Spleen (tissue), 11 donors: Measurements from ENCODE around the gene TTC23. TPM values are rescaled to one million over a fixed set of nuclear protein-coding genes. Genes with fewer than 3 reads are reported as not detected.

Experiments
- DNase-seq: peaks from one replicate; pipeline ENCODE4 v3.0.0-alpha.2; 2020
- H3K27ac ChIP-seq, 8 donors: fragments of 200-600 bp; sonication (generic) in 7 of 8; 1 replicate in 4 of 8; 2 replicates in 4 of 8; pipeline versions ENCODE4 v1.5.0 to v1.8.0; 2016 to 2021; ENCODE audit warnings: inconsistent platforms in 4 of 8, mild to moderate bottlenecking in 4 of 8, moderate library complexity in 1 of 8
- H3K27me3 ChIP-seq, 7 donors: fragments of 200-600 bp; sonication (generic) in 6 of 7; replicated peaks in 1 of 7; 1 replicate in 4 of 7; 2 replicates in 3 of 7; pipeline versions ENCODE4 v1.5.0 to v1.8.0; 2016 to 2021; ENCODE audit warnings: inconsistent platforms in 3 of 7, mild to moderate bottlenecking in 1 of 7
- H3K36me3 ChIP-seq, 6 donors: fragments of 200-600 bp; sonication (generic) in 5 of 6; 1 replicate in 4 of 6; 2 replicates in 2 of 6; pipeline versions ENCODE4 v1.5.0 to v1.8.0; 2016 to 2021; ENCODE audit warnings: inconsistent platforms in 2 of 6
- H3K4me1 ChIP-seq, 6 donors: fragments of 200-600 bp; sonication (generic) in 5 of 6; 1 replicate in 3 of 6; 2 replicates in 3 of 6; pipeline versions ENCODE4 v1.5.0 to v1.8.0; 2016 to 2021; ENCODE audit warnings: inconsistent platforms in 3 of 6
- H3K4me3 ChIP-seq, 8 donors: fragments of 200-600 bp; sonication (generic) in 7 of 8; 1 replicate in 4 of 8; 2 replicates in 4 of 8; pipeline versions ENCODE4 v1.5.0 to v1.8.0; 2016 to 2021; ENCODE audit warnings: inconsistent platforms in 4 of 8, mild to moderate bottlenecking in 4 of 8, moderate library complexity in 2 of 8
- H3K9me3 ChIP-seq, 8 donors: fragments of 200-600 bp; sonication (generic) in 7 of 8; 1 replicate in 4 of 8; 2 replicates in 4 of 8; pipeline versions ENCODE4 v1.5.0 to v1.8.0; 2016 to 2021; ENCODE audit warnings: inconsistent platforms in 4 of 8
- CTCF ChIP-seq, 11 experiments: fragments of 200-600 bp in 7 of 11; fragments of 450-650 bp in 4 of 11; sonication (generic) in 4 of 11; IDR thresholded peaks in 8 of 11; conservative IDR thresholded peaks in 3 of 11; 1 replicate in 7 of 11; 2 replicates in 4 of 11; pipeline versions ENCODE4 v1.4.0 to v1.8.0; 2016 to 2021; ENCODE audit warnings: antibody characterized with exemption in 11 of 11, inconsistent platforms in 4 of 11, mild to moderate bottlenecking in 1 of 11
- POLR2A ChIP-seq, 3 donors: fragments of 450-650 bp; IDR thresholded peaks; one replicate each; pipeline ENCODE4 v1.5.1; 2017; ENCODE audit warnings: antibody characterized with exemption in 3 of 3, mild to moderate bottlenecking in 1 of 3
- POLR2AphosphoS5 ChIP-seq, 3 donors: sonication (generic); formaldehyde crosslinking; IDR thresholded peaks; one replicate each; pipeline ENCODE4 v1.5.1; 2017; ENCODE audit warnings: antibody characterized with exemption in 3 of 3
- WGBS, 5 donors: extraction: QIAGEN DNeasy Blood & Tissue Kit in 3 of 5; methylation state at CpG; one replicate each; pipeline versions ENCODE4 v1.1.5 to v1.1.7; 2013 to 2018; 5-methylcytosine and 5-hydroxymethylcytosine counted together
- intact Hi-C: fragments of 100-400 bp; cut with DNase I; formaldehyde crosslinking; loops from one replicate; pipeline ENCODE4 v1.15.0; 2023; ENCODE audit warnings: low total_unique reads
- polyA plus RNA-seq, 3 donors: library from polyadenylated mRNA; stranded (reverse); fragments of 200-250 nt; gene quantifications; one replicate each; pipeline ENCODE4 v1.2.1, GENCODE V29; 2013
- total RNA-seq, 7 donors: library from RNA; depleted of rRNA in 3 of 7; stranded (reverse); fragments of >200 nt in 3 of 7; fragmentation: NEBNext Ultra II Directional in 4 of 7; extraction: Animal tissue kit (Norgen Biotek cat#: 25700) in 4 of 7; gene quantifications; one replicate each; pipeline versions ENCODE4 v1.1.0 to v1.2.1, GENCODE V29; 2016 to 2021
- donor health status: healthy with polysubstance abuse.
- donor health status: DM: no; HTN: no; CAD: no; lungs with moderate emphysema.
- donor health status: DM: no; HTN: no; CAD: no.
- donor health status: Bipolar disorder and iron deficiency.
- donor health status: healthy.
- donor health status: DM: no; HTN: no; CAD: no.
- donor health status: DM: yes; HTN: yes; CAD: no.

The TTC23 gene
- total and polyA plus RNA-seq, 10 donors: 3.6 to 17.0 (median 12.0) TPM

GRCh38 chr15:99105514-99106341, 143.7 kb downstream of the TTC23 start:
- intact Hi-C loops: loop anchor here (2.0 kb wide), 1 partner anchor 107 kb away; no protein-coding TSS in a partner anchor
- H3K27me3 ChIP-seq: peaks cover 0 to 81% (median 46%) of the 10 kb centered on the region in 7 donors
- H3K27ac ChIP-seq: peak overlapping the region in 3 of 8 donors; percentile 27 to 68 (median 60)
- H3K4me3 ChIP-seq: peak overlapping the region; percentile 16 to 77 (median 50)
- peak; percentile 82 for DNase-seq
- H3K9me3 ChIP-seq: no peaks in the 10 kb centered on the region
- TF ChIP-seq CTCF (IDR thresholded peaks at IDR 0.05 in 8 of 11, conservative IDR thresholded peaks at IDR 0.05 in 3 of 11) (no peak), POLR2AphosphoS5 (IDR thresholded peaks at IDR 0.05) (no peak), POLR2A (IDR thresholded peaks at IDR 0.05) (no peak)
- peaks cover 5 to 43% (median 28%) of the 10 kb centered on the region in 6 donors for H3K4me1 ChIP-seq
- 2 to 7% (median 4%) methylated on average over 54 to 116 of the region's 116 CpGs for WGBS, 5 donors
- H3K36me3 ChIP-seq: no peaks in the 10 kb centered on the region

- Histone ChIP-seq H3K27ac (peak within 1 kb of the TSS in 3 of 8 donors; percentile 51 to 68 (median 60)), H3K36me3 (no peaks in the 10 kb centered on the region), H3K9me3 (no peaks in the 10 kb centered on the region), H3K4me3 (peak within 1 kb of the TSS; percentile 21 to 77 (median 50)), H3K4me1 (peaks cover 9 to 50% (median 35%) of the 10 kb centered on the region in 6 donors), H3K27me3 (peaks cover 0 to 89% (median 54%) of the 10 kb centered on the region in 7 donors)
- WGBS, 5 donors: 1 to 3% (median 1%) methylated on average over 39 to 91 of the region's 91 CpGs
- TF ChIP-seq CTCF (IDR thresholded peaks at IDR 0.05 in 8 of 11, conservative IDR thresholded peaks at IDR 0.05 in 3 of 11) (peak in 10 of 11 experiments; percentile 11 to 83 (median 71)), POLR2AphosphoS5 (IDR thresholded peaks at IDR 0.05) (peak; percentile 44 to 59 (median 45)), POLR2A (IDR thresholded peaks at IDR 0.05) (no peak)
- intact Hi-C loops: no loop called here
- DNase-seq: peak; percentile 86
Measured at GRCh38 chr15:99104788-99105513, 144.4 kb downstream of the TTC23 start, which contains the start of gene SYNM. Gene SYNM (plus strand): TSS chr15:99105080. CDS start chr15:99105200, 120 bp downstream.

GRCh38 chr15:99103279-99103678, 146.1 kb downstream of the TTC23 start:
- intact Hi-C loops: no loop called here
- Histone ChIP-seq H3K27me3 (peaks cover 0 to 99% (median 61%) of the 10 kb centered on the region in 7 donors), H3K9me3 (no peaks in the 10 kb centered on the region), H3K4me1 (peaks cover 9 to 49% (median 35%) of the 10 kb centered on the region in 6 donors), H3K4me3 (no peak overlapping the region), H3K36me3 (no peaks in the 10 kb centered on the region), H3K27ac (no peak overlapping the region)
- TF ChIP-seq CTCF (IDR thresholded peaks at IDR 0.05 in 8 of 11, conservative IDR thresholded peaks at IDR 0.05 in 3 of 11): no peak
- no peak for TF ChIP-seq POLR2A (IDR thresholded peaks at IDR 0.05)
- TF ChIP-seq POLR2AphosphoS5 (IDR thresholded peaks at IDR 0.05): no peak
- DNase-seq: peak; percentile 56
- WGBS, 5 donors: 61 to 94% (median 72%) methylated on average over 2 of the region's 2 CpGs
